NCI-H1436 (cell line): Measurements from ENCODE around the gene LAMA2.

Source experiments
- DNase-seq: peaks from one replicate; lab custom pipeline; 2025; lab: John Stamatoyannopoulos, UW

Gene LAMA2

GRCh38 chr6:129494586-129494985 is 611.6 kb downstream of the LAMA2 start:
- no peak for DNase-seq

DNA sequence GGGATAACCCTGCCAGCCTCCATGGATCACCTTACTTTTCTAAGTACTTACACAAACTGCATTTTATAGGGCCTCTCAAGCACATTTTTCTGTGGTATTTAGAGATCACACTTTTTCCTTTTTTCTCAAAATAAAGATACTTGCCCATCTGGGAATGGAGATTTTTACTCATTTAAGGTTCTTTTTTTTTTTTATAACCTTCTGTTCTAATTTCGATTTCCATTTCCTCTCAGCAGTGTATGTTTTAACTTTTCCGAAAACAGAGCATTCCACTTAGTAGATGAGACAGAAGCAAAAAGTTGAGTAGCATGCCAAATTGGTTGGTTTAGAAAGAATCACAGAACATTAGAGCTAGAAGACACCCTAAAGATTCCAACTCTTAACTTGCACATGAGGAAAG is 612.7 kb downstream of the LAMA2 start:
- no peak for DNase-seq

- no peak for DNase-seq
These were observed 614.8 kb downstream of the LAMA2 start for GRCh38 chr6:129497481-129498441.

- no peak for DNase-seq
These were observed 615.6 kb downstream of the LAMA2 start for GRCh38 chr6:129498541-129498940.

DNA sequence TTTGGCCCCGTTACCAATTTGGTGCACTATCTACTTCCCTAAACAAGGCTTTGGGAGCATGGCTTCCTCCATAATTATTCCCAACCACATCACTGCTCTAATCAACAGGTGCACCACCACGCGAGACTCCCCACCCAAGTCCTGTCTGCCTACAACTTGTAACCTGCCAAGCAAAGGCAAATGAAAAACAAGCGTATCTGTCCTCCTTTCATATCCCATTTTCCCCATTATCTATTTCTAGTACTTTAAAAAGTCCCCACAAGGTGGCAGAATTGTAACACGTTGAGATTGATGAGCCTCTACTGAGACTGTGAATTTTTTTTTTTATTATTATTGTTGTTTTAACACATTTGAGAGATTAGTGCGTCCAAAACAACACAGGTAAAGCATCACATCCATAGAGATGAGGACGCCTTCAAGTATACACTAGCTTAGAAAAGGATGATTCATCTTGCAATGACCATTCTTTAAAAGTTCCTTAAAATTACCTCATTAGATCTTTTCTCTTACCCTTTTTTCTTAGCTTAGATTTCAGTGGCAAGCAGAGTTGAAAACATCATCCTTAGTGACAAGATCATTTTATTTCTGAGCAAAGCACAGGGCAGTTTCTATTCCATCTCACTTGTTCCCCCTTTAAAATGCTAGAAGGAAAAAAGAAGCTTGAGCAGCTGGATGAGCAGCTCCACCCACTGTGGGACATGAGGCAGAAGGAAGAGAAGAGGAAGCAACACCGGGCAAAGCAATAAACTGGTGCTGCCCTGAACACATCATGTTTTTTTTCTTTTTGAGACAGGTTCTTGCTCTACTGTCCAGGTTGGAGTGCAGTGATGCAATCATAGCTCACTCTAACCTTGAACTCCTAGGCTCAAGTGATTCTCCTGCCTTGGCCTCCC is 616.3 kb downstream of the LAMA2 start:
- DNase-seq: no peak

DNA sequence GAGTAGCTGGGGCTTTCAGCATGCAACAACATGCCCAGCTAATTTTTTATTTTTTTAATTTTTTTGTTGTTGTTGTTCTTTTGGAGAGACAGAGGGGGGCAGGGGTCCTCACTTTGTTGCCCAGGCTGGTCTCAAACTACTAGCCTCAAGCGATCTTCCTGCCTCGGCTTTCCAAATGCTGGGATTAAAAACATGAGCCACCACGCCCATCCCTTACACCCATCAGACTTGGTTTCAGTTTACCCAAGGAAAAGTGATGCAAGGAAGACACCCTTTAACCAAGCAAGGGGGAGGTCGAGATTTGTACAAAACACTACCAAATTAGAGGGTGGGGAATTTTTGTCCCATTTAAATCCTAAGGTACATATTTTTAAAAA is 616.9 kb downstream of the LAMA2 start:
- no peak for DNase-seq

DNA sequence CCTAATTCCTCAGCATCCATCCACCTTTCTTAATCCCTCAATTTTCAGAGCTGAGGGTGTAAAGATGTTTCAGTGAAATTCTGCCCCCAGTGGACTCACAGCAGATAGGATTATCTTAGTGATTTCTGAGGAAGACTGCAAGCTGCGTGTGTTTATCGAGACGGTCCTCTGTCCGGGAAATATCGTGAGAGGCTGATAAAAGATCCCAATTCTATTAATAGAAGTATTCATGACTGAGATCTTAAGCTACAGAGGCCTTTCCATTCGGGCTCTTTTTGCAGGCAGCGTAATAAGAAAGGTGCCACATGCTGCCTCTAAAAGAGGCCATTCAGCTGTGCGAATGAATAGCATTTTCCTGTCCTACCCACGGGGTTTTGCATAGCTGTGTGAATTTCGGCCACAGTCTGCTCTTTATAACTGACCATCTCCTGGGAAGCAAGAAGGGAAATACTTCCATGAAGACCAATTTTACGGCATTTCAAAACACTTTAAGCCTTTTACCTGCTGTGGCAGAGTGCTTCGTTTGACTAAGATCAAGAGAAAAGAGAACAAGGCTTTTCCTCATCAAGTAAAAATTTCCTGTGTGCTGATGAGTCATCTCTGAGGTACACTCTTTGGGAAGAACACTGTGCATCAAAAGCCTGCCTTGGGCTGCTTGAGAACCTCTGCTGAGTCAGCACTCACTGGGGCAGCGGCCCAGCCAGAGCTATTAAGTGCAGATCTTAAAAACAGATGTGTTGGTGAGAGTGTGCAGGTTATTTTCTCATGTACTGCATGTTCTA is 618.2 kb downstream of the LAMA2 start:
- DNase-seq: no peak

DNA sequence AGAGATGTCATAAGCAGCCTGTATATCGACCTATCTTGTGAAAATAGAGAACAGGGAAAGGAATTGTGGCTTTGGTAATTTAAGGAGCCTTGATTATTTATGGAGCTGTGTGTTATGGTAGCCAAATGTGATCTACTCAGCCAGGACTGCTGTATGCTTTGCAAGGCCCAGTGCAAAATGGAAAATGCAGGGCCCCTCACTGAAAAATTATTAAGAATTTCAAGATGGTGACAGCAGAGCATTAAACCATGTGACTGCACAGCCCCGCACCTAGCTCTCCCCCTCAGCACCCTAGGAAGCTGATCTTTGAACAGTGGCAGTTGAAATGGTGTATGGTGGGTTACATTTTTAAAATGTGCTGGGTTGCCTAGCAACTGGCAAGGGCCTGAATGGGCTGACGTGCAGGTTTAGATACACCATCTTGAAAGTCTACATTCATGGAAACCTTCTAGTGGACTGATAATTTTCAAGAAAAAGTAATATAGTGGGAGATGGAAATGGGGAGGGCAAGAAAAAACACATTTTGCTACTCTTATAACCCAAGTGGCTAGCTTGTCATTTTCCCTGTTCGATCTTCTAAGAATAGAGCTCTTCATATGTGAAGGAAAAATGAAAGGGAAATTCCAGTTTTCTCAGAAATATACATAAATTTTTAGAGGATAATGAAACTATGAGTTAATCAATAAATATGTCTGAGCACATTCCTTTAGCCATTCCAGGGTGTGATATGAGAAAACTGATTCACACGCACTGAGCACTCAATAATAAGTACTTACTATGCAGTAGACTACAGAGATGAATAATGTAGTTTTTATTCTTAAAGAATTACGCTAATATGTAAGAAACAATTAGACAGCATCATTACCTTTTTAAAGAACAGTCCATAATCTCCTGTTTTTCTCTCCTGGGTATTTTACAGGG is 619.1 kb downstream of the LAMA2 start:
- no peak for DNase-seq

DNA sequence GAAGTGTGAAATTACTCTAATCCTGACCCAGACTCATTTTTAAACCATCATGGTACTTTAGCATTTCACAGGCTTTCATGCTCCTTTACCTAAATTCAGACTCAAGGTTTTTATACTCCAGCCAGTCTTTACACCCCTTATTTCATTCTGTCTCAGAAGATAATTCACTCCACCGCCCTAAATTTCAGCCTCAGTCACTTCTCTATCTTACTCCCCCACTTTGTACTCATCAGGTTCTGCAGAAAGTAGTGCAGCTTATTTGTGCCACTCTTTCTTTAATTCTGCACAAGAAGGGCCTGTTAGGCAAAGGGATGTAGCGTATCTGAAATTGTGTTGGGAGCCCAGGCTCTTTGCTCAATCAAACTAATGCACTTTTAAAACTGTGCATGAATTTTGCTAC is 621.5 kb downstream of the LAMA2 start:
- no peak for DNase-seq

DNA sequence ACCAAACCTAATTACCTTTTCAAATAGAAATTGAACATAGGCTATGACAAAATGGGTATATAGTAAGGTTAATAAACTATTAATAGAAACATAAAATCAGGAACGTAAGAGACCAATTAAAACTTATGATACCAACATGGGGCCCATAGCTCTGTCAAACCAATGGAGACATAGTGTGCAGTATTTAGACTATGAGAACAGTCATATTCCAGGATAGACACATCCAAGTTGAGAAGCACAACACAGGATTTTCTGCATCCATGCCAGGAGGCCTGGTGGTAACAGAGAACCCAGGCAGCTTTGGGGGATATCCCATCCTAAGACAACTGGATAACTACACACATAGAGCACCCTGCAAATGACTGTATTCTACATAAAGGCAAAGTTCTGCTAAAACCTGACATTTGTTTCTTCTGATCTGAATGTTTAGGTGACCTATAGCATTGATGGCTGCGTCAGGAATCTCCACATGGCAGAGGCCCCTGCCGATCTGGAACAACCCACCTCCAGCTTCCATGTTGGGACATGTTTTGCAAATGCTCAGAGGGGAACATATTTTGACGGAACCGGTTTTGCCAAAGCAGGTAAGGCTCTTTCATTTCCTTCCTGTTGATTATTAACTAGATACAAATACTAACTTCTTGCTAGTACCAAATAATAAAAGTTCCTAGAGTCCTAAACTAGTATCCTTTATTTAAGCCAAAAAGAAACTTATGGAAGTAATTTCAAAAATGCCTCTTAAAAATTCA is 624.3 kb downstream of the LAMA2 start:
- no peak for DNase-seq

DNA sequence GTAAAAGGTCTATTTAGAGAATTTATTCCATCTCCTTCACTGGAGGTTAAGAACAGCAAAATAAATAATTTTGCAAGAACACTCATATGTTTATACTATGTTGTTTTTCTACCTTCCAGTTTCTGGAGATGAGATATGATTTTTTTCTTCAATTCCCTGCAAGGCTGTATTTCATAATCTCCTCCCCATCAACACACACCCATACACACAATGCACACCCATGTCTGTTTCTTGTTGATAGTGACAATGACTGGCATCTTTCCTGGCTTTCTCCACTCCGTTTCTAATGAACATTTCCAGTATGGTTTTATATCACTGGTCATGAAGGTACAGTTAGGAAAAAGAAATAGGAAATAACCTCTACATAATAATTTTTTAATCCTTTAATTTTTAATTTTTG is 624.9 kb downstream of the LAMA2 start:
- no peak for DNase-seq

- no peak for DNase-seq
These were observed 625.7 kb downstream of the LAMA2 start for GRCh38 chr6:129508477-129509145.

- DNase-seq: no peak
These were observed 628.0 kb downstream of the LAMA2 start for GRCh38 chr6:129510950-129511349.

GRCh38 chr6:129513471-129513870 is 630.5 kb downstream of the LAMA2 start:
- DNase-seq: no peak

DNA sequence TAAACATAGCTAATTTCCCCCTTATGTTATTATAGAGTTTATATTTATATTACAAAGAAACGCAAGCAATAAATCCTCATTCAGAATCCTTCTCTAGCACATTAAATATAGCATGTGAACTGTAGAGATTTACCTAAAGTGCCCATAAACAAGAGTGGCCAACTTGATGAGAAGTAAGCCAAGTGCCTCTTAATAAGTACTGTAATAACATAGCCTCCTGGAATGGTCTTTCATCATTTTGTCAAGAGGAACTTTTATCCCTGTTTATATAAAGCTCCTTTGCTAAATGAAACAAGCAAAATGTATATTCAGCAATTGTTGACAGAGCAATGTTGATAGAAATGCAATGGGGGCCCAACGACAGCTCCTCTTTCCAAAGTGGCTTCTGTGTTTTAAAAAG is 632.1 kb downstream of the LAMA2 start:
- no peak for DNase-seq

GRCh38 chr6:129516005-129516404 is 633.1 kb downstream of the LAMA2 start:
- no peak for DNase-seq

- DNase-seq: no peak
These were observed 633.8 kb downstream of the LAMA2 start for GRCh38 chr6:129516787-129517186.

DNA sequence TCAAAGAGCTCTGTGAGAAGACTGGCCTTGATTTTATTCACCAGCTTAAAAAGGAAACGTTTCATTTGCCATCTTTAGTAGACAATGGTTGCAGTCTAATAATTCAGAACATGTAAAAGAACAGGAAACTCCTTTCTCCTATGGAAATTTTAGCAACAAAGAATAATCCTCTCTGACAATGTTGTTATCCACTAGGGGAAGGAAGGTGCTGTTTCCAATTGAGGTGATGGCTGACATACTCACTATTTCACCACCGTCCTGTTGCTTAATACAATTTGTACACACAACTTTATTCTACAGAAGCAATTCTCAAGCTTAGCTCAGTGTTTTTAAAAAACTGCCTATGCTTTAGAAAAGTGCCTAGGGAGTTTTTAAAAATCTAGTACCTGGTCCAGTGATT is 634.4 kb downstream of the LAMA2 start:
- no peak for DNase-seq

GRCh38 chr6:129519750-129520149 is 636.8 kb downstream of the LAMA2 start:
- no peak for DNase-seq

DNA sequence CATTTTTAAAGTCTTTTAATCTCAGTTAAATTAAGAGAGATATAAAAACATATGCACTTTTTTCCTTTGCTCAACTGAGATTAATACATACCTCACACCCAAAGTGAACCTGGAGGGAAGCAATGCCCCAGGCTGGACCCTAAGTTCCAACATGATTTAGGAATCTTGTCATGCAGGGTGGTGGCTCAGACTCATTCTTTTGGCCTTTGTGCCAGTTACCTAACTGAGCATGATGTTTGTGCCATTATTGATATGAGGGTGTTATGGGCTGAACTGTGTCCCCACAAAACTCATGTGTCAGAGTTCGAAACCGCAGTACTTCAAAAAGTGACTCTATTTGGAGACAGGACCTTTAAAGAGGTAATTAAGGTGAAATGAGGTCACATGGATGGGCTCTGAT is 639.0 kb downstream of the LAMA2 start:
- DNase-seq: no peak
